ENCODE results near the gene CHST10. TPM values are rescaled to one million over a fixed set of nuclear protein-coding genes. Genes with fewer than 3 reads are reported as not detected.
"Not testable (repeated sequence)": the region's sequence is repeated elsewhere in the genome, so short reads cannot be mapped to it uniquely, and the experiment has no call there.

CHST10 gene
- total RNA-seq, 4 donors from 2014 or later = 10.8 to 17.0 (median 13.5) TPM

GRCh38 chr2:100358554-100358953, 58.9 kb downstream of the CHST10 start:
- Histone ChIP-seq H3K27ac (replicated peaks in 1 of 4) (no peak overlapping the region), H3K36me3 (no peaks in the 10 kb centered on the region), H3K4me3 (no peak overlapping the region), H3K9me3 (peaks cover 0 to 9% (median 6%) of the 10 kb centered on the region in 4 donors), H3K4me1 (no peaks in the 10 kb centered on the region), H3K27me3 (no peaks in the 10 kb centered on the region)
- intact Hi-C loops (cut with DNase I) = no loop called here
- DNase-seq (ENCODE audit: extremely low spot score) = no peak
- TF ChIP-seq CTCF (IDR thresholded peaks at IDR 0.05) (no peak), POLR2AphosphoS5 (IDR thresholded peaks at IDR 0.05) (no peak), EP300 (IDR thresholded peaks at IDR 0.05) (no peak), POLR2A (IDR thresholded peaks at IDR 0.05; ENCODE audit: low read depth) (no peak)
- 96% methylated on average over 2 of the region's 2 CpGs for WGBS

- H3K27me3 ChIP-seq = no peaks in the 10 kb centered on the region
- H3K4me3 ChIP-seq = no peak overlapping the region
- DNase-seq (ENCODE audit: extremely low spot score) = no peak
- H3K36me3 ChIP-seq = no peaks in the 10 kb centered on the region
- 87% methylated on average over 7 of the region's 7 CpGs for WGBS
- no peaks in the 10 kb centered on the region for H3K4me1 ChIP-seq
- H3K27ac ChIP-seq (replicated peaks in 1 of 4) = no peak overlapping the region
- H3K9me3 ChIP-seq = no peaks in the 10 kb centered on the region
- TF ChIP-seq CTCF (IDR thresholded peaks at IDR 0.05) (no peak), EP300 (IDR thresholded peaks at IDR 0.05) (no peak), POLR2AphosphoS5 (IDR thresholded peaks at IDR 0.05) (no peak), POLR2A (IDR thresholded peaks at IDR 0.05; ENCODE audit: low read depth) (no peak)
- intact Hi-C loops (cut with DNase I) = no loop called here
Measured at GRCh38 chr2:100352521-100352920, 64.9 kb downstream of the CHST10 start.

- no peak for DNase-seq (ENCODE audit: extremely low spot score)
- TF ChIP-seq CTCF (IDR thresholded peaks at IDR 0.05) (no peak), POLR2A (IDR thresholded peaks at IDR 0.05; ENCODE audit: low read depth) (no peak)
- WGBS = 70% methylated on average over 12 of the region's 13 CpGs
- Histone ChIP-seq H3K4me1 (no peaks in the 10 kb centered on the region), H3K9me3 (no peaks in the 10 kb centered on the region), H3K27me3 (no peaks in the 10 kb centered on the region), H3K36me3 (no peaks in the 10 kb centered on the region), H3K4me3 (no peak overlapping the region), H3K27ac (replicated peaks in 1 of 4) (no peak overlapping the region)
- intact Hi-C loops (cut with DNase I) = no loop called here
Measured at GRCh38 chr2:100350661-100351185, 66.7 kb downstream of the CHST10 start.

DNA sequence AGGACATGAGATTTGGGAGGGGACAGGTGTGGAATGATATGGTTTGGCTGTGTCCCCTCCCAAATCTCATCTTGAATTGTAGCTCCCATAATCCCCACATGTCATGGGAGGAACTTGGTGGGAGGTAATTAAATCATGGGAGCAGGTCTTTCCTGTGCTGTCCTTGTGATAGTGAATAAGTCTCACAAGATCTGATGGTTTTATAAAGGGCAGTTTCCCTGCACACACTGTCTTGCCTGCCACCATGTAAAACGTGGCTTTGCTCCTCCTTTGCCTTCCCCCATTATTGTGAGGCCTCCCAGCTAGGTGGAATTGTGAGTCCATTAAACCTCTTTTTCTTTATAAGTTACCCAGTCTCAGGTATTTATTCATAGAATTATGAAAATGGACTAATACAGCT, 72.3 kb downstream of the CHST10 start:
- H3K36me3 ChIP-seq; H3K4me1 ChIP-seq; H3K27me3 ChIP-seq; H3K9me3 ChIP-seq; H3K27ac ChIP-seq (replicated peaks in 1 of 4); H3K4me3 ChIP-seq; DNase-seq (ENCODE audit: extremely low spot score); intact Hi-C loops (cut with DNase I): not testable (repeated sequence)
- 57% methylated on average over 1 of the region's 1 CpG for WGBS

GRCh38 chr2:100344433-100344832, 73.0 kb downstream of the CHST10 start:
- 88% methylated on average over 4 of the region's 4 CpGs for WGBS
- peaks cover 0 to 6% (median 0%) of the 10 kb centered on the region in 4 donors for H3K27me3 ChIP-seq

GRCh38 chr2:100342466-100342865, 75.0 kb downstream of the CHST10 start:
- 94% methylated on average over 2 of the region's 2 CpGs for WGBS
- intact Hi-C loops (cut with DNase I); DNase-seq (ENCODE audit: extremely low spot score); H3K9me3 ChIP-seq; H3K27me3 ChIP-seq; H3K4me1 ChIP-seq; H3K36me3 ChIP-seq; H3K27ac ChIP-seq (replicated peaks in 1 of 4); H3K4me3 ChIP-seq: not testable (repeated sequence)

More at GRCh38 chr2:100344433-100344832, 73.0 kb downstream of the CHST10 start:
- Histone ChIP-seq H3K9me3 (no peaks in the 10 kb centered on the region), H3K4me1 (no peaks in the 10 kb centered on the region), H3K27ac (replicated peaks in 1 of 4) (no peak overlapping the region), H3K4me3 (no peak overlapping the region), H3K36me3 (no peaks in the 10 kb centered on the region)
- intact Hi-C loops (cut with DNase I) = no loop called here
- DNase-seq (ENCODE audit: extremely low spot score) = no peak
- TF ChIP-seq POLR2A (IDR thresholded peaks at IDR 0.05; ENCODE audit: low read depth) (no peak), CTCF (IDR thresholded peaks at IDR 0.05) (no peak)

Measured in esophagus muscularis mucosa (tissue), 4 donors.